Nephron progenitor cell (in vitro differentiated cells): ENCODE data around the gene DYRK1A.
"Not testable (repeated sequence)": the region's sequence is repeated elsewhere in the genome, so short reads cannot be mapped to it uniquely, and the experiment has no call there.

Source experiments
- DNase-seq: peaks from one replicate; pipeline ENCODE4 v3.0.0; 2021
- H3K27ac Mint-ChIP-seq: 2 replicates; pipeline ENCODE4 v1.8.0; 2021; ENCODE audit warnings: mild to moderate bottlenecking, moderate library complexity, mixed read lengths
- H3K27me3 Mint-ChIP-seq: 2 replicates; pipeline ENCODE4 v1.8.0; 2021; ENCODE audit warnings: mild to moderate bottlenecking, low read depth, mixed read lengths; ENCODE audit not compliant: poor library complexity
- H3K36me3 Mint-ChIP-seq: 2 replicates; pipeline ENCODE4 v1.8.0; 2021; ENCODE audit warnings: low read depth, mixed read lengths
- H3K4me1 Mint-ChIP-seq: 2 replicates; pipeline ENCODE4 v1.8.0; 2021; ENCODE audit warnings: mixed read lengths
- H3K4me3 Mint-ChIP-seq: 2 replicates; pipeline ENCODE4 v1.8.0; 2021; ENCODE audit warnings: mild to moderate bottlenecking, moderate library complexity, mixed read lengths
- H3K9me3 Mint-ChIP-seq: 2 replicates; pipeline ENCODE4 v1.8.0; 2021; ENCODE audit warnings: mild to moderate bottlenecking, moderate library complexity, mixed read lengths
- CTCF ChIP-seq: fragments of 200-600 bp; sonication (generic); IDR thresholded peaks from 2 replicates; pipeline ENCODE4 v1.5.0; 2021; ENCODE audit warnings: antibody characterized with exemption

Gene DYRK1A

GRCh38 chr21:37542512-37542911, 175.9 kb downstream of the DYRK1A start:
- no peak for TF ChIP-seq CTCF
- Mint-ChIP-seq H3K4me3 (no peak overlapping the region), H3K36me3 (peaks cover 6% of the 10 kb centered on the region), H3K27me3 (peaks cover 51% of the 10 kb centered on the region), H3K9me3 (peaks cover 52% of the 10 kb centered on the region), H3K4me1 (peaks cover 18% of the 10 kb centered on the region), H3K27ac (no peak overlapping the region)
- DNase-seq: no peak

GRCh38 chr21:37546299-37546908, 179.8 kb downstream of the DYRK1A start:
- Mint-ChIP-seq H3K4me3 (no peak overlapping the region), H3K36me3 (peaks cover 6% of the 10 kb centered on the region), H3K9me3 (peaks cover 24% of the 10 kb centered on the region), H3K4me1 (peaks cover 52% of the 10 kb centered on the region), H3K27me3 (peaks cover 66% of the 10 kb centered on the region), H3K27ac (peak overlapping the region; percentile 58)
- peak; percentile 9 for TF ChIP-seq CTCF
- DNase-seq: no peak

GRCh38 chr21:37546949-37547614, 180.5 kb downstream of the DYRK1A start:
- H3K27ac Mint-ChIP-seq: peak overlapping the region; percentile 58
- peak; percentile 74 for DNase-seq
- H3K4me3 Mint-ChIP-seq: peak overlapping the region; percentile 49
- peaks cover 65% of the 10 kb centered on the region for H3K27me3 Mint-ChIP-seq
- peaks cover 17% of the 10 kb centered on the region for H3K9me3 Mint-ChIP-seq
- peaks cover 6% of the 10 kb centered on the region for H3K36me3 Mint-ChIP-seq
- H3K4me1 Mint-ChIP-seq: peaks cover 56% of the 10 kb centered on the region
- TF ChIP-seq CTCF: no peak

- Mint-ChIP-seq H3K27ac (no peak overlapping the region), H3K9me3 (peaks cover 11% of the 10 kb centered on the region), H3K36me3 (no peaks in the 10 kb centered on the region), H3K4me3 (peak overlapping the region; percentile 43), H3K4me1 (peaks cover 62% of the 10 kb centered on the region), H3K27me3 (peaks cover 64% of the 10 kb centered on the region)
- DNase-seq: no peak
- TF ChIP-seq CTCF: no peak
Observed at GRCh38 chr21:37547615-37548200, 181.1 kb downstream of the DYRK1A start.

- DNase-seq: no peak
- peaks cover 65% of the 10 kb centered on the region for H3K27me3 Mint-ChIP-seq
- TF ChIP-seq CTCF: no peak
- H3K36me3 Mint-ChIP-seq: no peaks in the 10 kb centered on the region
- peaks cover 5% of the 10 kb centered on the region for H3K9me3 Mint-ChIP-seq
- no peak overlapping the region for H3K4me3 Mint-ChIP-seq
- peaks cover 70% of the 10 kb centered on the region for H3K4me1 Mint-ChIP-seq
- H3K27ac Mint-ChIP-seq: no peak overlapping the region
Observed at GRCh38 chr21:37548521-37548981, 182.0 kb downstream of the DYRK1A start.

GRCh38 chr21:37549730-37550129, 183.2 kb downstream of the DYRK1A start:
- H3K36me3 Mint-ChIP-seq, H3K4me3 Mint-ChIP-seq, H3K27ac Mint-ChIP-seq, DNase-seq, H3K9me3 Mint-ChIP-seq: not testable (repeated sequence)
- Mint-ChIP-seq H3K4me1 (peaks cover 74% of the 10 kb centered on the region), H3K27me3 (peaks cover 65% of the 10 kb centered on the region)
